ENCODE measurements around the gene SMIM3.
A peak's percentile ranks its signal among the peaks of the same experiment; 100 is the strongest.

Gene SMIM3

DNA sequence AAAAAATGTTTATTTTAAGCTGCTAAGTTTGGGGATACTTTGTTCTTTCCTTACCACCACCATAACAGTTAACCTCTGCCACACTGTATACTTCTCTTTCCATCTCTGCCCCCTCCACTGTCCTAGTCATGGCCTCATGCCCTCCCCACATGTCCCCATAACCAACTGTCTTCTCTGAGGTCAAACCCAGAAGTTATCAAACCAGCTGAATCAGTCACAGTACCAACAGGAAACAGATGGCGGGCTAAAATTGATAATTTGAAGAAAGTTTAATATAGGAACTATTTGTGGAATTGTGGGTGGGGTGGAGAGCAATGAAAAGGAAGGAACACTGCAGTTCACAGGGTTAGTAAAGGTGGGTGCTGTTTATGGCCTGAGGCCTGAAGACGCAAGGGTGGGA lies 14.0 kb upstream of the SMIM3 start (continued):
- TF ChIP-seq ZNF521 (tag by site-specific recombination; IDR thresholded peaks at IDR 0.05) = no peak
- no peak for TF ChIP-seq KLF7 (tag by site-specific recombination; IDR thresholded peaks at IDR 0.05; ENCODE audit: borderline replicate concordance)

DNA sequence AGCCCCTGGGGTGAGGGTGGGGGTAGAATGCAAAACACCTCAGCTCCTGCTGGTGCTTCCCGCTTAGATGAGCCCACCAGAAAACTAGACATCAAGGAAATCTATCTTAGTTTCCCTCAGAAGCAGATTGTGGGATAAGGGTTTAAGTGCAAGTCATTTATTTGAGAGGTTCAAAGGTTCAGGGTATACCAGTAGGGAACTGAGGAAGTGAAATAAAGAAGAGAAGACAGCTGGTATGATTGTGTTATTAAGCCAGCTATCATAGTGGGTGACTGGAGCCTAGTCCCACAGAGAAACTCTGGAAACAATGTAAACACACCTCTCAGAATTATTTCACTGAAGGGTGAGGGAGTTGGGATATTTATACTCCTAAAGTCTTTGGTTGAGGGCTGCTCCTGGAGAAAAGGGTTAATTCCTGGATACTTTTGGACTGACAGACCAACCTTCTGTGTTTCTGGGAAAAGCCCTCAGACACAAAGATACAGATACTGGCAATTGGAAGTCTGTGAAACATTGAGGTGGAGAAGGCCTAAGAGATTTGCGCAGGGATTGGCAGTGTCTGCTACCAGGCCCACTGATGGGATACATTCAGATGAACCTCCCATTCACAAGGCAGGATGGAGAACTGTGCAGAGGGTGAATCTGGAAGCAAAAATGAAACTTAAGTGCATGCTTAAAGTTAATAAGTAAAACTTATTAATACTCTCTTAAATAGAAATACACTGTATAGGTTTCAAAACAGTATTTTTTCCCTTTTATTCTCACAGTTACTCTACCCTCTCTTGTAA lies 13.4 kb upstream of the SMIM3 start:
- ChIA-PET CTCF (interaction anchor here (0.7 to 1.5 kb wide), 3 partner anchors 14 to 195 kb away, joined by 3 to 7 read pairs (median 3); partner anchors contain the start of gene SMIM3), POLR2A (interaction anchor here (0.6 to 0.9 kb wide), 2 partner anchors 18 to 64 kb away, joined by 3 read pairs; partner anchors contain the start of gene RBM22)
- Histone ChIP-seq H3K36me3 (ENCODE audit: control insufficient read depth in 2 of 2, insufficient read depth in 1 of 2, low read length in 2 of 2) (no peaks in the 10 kb centered on the region), H3K27ac (ENCODE audit: extremely low read depth, low read depth, low read length) (no peak overlapping the region), H3K4me1 (ENCODE audit: control insufficient read depth, insufficient read depth, low read length) (peaks cover 7% of the 10 kb centered on the region; the same call in 1 of the 2 replicates), H3K9me3 (ENCODE audit: control insufficient read depth, insufficient read depth, low read depth, low read length) (no peaks in the 10 kb centered on the region), H3K4me3 (ENCODE audit: low read depth, low read length) (no peak overlapping the region)
- TF ChIP-seq ZNF37A (tag by site-specific recombination; IDR thresholded peaks at IDR 0.05) = peak; percentile 98
- TF ChIP-seq, protein P1, sequence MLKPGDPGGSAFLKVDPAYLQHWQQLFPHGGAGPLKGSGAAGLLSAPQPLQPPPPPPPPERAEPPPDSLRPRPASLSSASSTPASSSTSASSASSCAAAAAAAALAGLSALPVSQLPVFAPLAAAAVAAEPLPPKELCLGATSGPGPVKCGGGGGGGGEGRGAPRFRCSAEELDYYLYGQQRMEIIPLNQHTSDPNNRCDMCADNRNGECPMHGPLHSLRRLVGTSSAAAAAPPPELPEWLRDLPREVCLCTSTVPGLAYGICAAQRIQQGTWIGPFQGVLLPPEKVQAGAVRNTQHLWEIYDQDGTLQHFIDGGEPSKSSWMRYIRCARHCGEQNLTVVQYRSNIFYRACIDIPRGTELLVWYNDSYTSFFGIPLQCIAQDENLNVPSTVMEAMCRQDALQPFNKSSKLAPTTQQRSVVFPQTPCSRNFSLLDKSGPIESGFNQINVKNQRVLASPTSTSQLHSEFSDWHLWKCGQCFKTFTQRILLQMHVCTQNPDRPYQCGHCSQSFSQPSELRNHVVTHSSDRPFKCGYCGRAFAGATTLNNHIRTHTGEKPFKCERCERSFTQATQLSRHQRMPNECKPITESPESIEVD (tag by site-specific recombination; IDR thresholded peaks at IDR 0.05) = no peak

DNA sequence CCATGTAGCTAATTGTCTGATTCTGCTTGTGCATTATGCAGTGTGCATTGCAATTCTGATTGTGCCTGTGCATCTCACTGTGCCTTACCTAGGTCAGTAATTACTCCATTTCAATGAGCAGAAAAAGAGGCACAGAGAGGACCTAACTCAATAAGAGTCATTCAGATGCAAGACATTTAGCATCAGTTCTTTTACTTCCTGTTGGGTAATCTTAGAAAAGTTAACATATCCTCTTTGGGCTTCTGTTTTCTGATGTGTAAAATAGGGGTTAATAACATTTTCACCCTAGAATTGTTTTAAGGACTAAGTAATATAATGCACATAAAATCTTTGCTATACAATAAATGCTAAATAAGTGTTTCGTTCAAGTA lies 12.8 kb upstream of the SMIM3 start:
- H3K27ac ChIP-seq (ENCODE audit: extremely low read depth, low read depth, low read length) = no peak overlapping the region
- H3K4me1 ChIP-seq (ENCODE audit: control insufficient read depth, insufficient read depth, low read length) = peaks cover 7% of the 10 kb centered on the region; the same call in 1 of the 2 replicates
- ChIA-PET CTCF (interaction anchor here (0.5 to 1.5 kb wide), 3 partner anchors 14 to 755 kb away, joined by 3 to 7 read pairs (median 3); partner anchors contain the start of gene SMIM3), POLR2A (no interaction called here)
- no peak for TF ChIP-seq MYNN (tag by site-specific recombination; IDR thresholded peaks at IDR 0.05; ENCODE audit: borderline replicate concordance)
- TF ChIP-seq, protein P2, sequence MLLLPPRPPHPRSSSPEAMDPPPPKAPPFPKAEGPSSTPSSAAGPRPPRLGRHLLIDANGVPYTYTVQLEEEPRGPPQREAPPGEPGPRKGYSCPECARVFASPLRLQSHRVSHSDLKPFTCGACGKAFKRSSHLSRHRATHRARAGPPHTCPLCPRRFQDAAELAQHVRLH (tag by site-specific recombination; IDR thresholded peaks at IDR 0.05) = no peak
- H3K36me3 ChIP-seq (ENCODE audit: control insufficient read depth in 2 of 2, insufficient read depth in 1 of 2, low read length in 2 of 2) = no peaks in the 10 kb centered on the region
- no peaks in the 10 kb centered on the region for H3K9me3 ChIP-seq (ENCODE audit: control insufficient read depth, insufficient read depth, low read depth, low read length)
- no peak overlapping the region for H3K4me3 ChIP-seq (ENCODE audit: low read depth, low read length)

DNA sequence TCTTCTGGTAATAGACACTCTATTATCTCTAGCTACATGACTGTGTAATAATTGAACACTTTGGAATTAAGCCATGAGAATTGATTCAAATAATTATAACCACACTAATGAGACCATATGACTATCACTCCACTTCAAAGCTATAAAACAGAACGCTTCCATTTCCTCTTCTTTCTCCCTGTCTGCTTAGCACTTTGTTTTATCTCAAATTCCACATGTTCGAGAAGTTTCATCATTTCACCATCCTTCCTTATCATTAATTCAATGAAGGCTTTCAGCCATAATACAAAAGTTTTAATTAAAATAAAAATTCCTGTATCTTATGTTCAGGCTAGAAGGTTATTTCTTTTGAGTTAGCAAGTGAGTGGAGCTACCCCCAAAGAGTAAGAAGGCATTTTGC lies 12.3 kb upstream of the SMIM3 start:
- Histone ChIP-seq H3K36me3 (ENCODE audit: control insufficient read depth in 2 of 2, insufficient read depth in 1 of 2, low read length in 2 of 2) (no peaks in the 10 kb centered on the region), H3K4me1 (ENCODE audit: control insufficient read depth, insufficient read depth, low read length) (peaks cover 7% of the 10 kb centered on the region; the same call in 1 of the 2 replicates), H3K27ac (ENCODE audit: extremely low read depth, low read depth, low read length) (no peak overlapping the region), H3K9me3 (ENCODE audit: control insufficient read depth, insufficient read depth, low read depth, low read length) (no peaks in the 10 kb centered on the region), H3K4me3 (ENCODE audit: low read depth, low read length) (no peak overlapping the region)
- TF ChIP-seq ZNF132 (tag by site-specific recombination; IDR thresholded peaks at IDR 0.05; ENCODE audit: borderline replicate concordance) = no peak
- TF ChIP-seq EGR2 (tag by site-specific recombination; IDR thresholded peaks at IDR 0.05; ENCODE audit: low read depth) = no peak
- TF ChIP-seq, protein P3, sequence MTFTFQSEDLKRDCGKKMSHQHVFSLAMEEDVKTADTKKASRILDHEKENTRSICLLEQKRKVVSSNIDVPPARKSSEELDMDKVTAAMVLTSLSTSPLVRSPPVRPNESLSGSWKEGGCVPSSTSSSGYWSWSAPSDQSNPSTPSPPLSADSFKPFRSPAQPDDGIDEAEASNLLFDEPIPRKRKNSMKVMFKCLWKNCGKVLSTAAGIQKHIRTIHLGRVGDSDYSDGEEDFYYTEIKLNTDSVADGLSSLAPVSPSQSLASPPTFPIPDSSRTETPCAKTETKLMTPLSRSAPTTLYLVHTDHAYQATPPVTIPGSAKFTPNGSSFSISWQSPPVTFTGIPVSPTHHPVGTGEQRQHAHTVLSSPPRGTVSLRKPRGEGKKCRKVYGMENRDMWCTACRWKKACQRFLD (tag by site-specific recombination; IDR thresholded peaks at IDR 0.05) = no peak
- no peak for TF ChIP-seq ZNF169 (tag by site-specific recombination; IDR thresholded peaks at IDR 0.05)
- CTCF ChIA-PET = interaction anchor here (0.5 to 1.5 kb wide), 3 partner anchors 13 to 754 kb away, joined by 3 to 7 read pairs (median 3); partner anchors contain the start of gene SMIM3
- POLR2A ChIA-PET = interaction anchor here (0.9 kb wide), 1 partner anchor 7 kb away, joined by 3 read pairs; the partner anchor contains the start of gene DCTN4
